H1 (cell line): Measurements from ENCODE around the gene SLC2A4RG. TPM values are rescaled to one million over a fixed set of nuclear protein-coding genes. Genes with fewer than 3 reads are reported as not detected.

Source experiments
- CTCF ChIA-PET: fragments of 300-600 bp; sonication (Branson Sonifier 250); formaldehyde crosslinking; loops from one replicate; lab custom pipeline; 2021; ENCODE audit not compliant: partially characterized antibody; lab: Charles Lee
- POLR2A ChIA-PET: fragments of 300-600 bp; sonication (Branson Sonifier 250); formaldehyde crosslinking; loops from one replicate; lab custom pipeline; 2021; ENCODE audit warnings: inconsistent platforms; ENCODE audit not compliant: partially characterized antibody; lab: Charles Lee
- DNase-seq, 2 experiments: peaks; one replicate each; pipeline versions ENCODE4 v3.0.0 to v3.0.0-alpha.2; 2010 to 2022; ENCODE audit warnings: low spot score in 2 of 2, low read depth in 1 of 2, mixed read lengths in 1 of 2
- FAIRE-seq: peaks from 2 replicates; lab custom pipeline; 2011; peaks lifted over from hg19 to GRCh38; lab: Jason Lieb, UNC
- H2AFZ ChIP-seq: 2 replicates; pipeline ENCODE4 v1.8.1; 2012; ENCODE audit warnings: low read length, inconsistent platforms
- H2AK5ac ChIP-seq: 2 replicates; pipeline ENCODE4 v1.6.1; 2013; ENCODE audit warnings: low read depth, low read length
- H2BK120ac ChIP-seq: replicated peaks from 2 replicates; pipeline ENCODE3; 2013; ENCODE audit warnings: low read depth, low read length, inconsistent platforms
- H2BK12ac ChIP-seq: 2 replicates; pipeline ENCODE4 v1.6.1; 2013; ENCODE audit warnings: low read depth, low read length
- H2BK15ac ChIP-seq: 2 replicates; pipeline ENCODE4 v1.6.1; 2013; ENCODE audit warnings: low read length
- H2BK20ac ChIP-seq: 2 replicates; pipeline ENCODE4 v1.6.1; 2013; ENCODE audit warnings: low read length
- H2BK5ac ChIP-seq: 2 replicates; pipeline ENCODE4 v1.6.1; 2013; ENCODE audit warnings: low read depth, low read length
- H3K14ac ChIP-seq: 2 replicates; pipeline ENCODE4 v1.6.1; 2013; ENCODE audit warnings: inconsistent platforms; ENCODE audit not compliant: insufficient read length
- H3K18ac ChIP-seq: 2 replicates; pipeline ENCODE4 v1.6.1; 2013; ENCODE audit warnings: low read length; ENCODE audit errors: extremely low read depth
- H3K23ac ChIP-seq: 2 replicates; pipeline ENCODE4 v1.6.1; 2013; ENCODE audit warnings: inconsistent platforms; ENCODE audit not compliant: insufficient read length
- H3K23me2 ChIP-seq: 2 replicates; pipeline ENCODE4 v1.6.1; 2013; ENCODE audit warnings: low read depth, low read length
- H3K27ac ChIP-seq: 2 replicates; pipeline ENCODE4 v1.6.1; 2011; ENCODE audit warnings: low read depth, low read length, inconsistent platforms
- H3K27me3 ChIP-seq, 4 experiments: replicated peaks in 1 of 4; 1 replicate in 1 of 4; 2 replicates in 3 of 4; pipeline versions ENCODE4 v1.6.1 to v1.8.1; 2011 to 2013; ENCODE audit warnings: low read length in 3 of 4, mild to moderate bottlenecking in 3 of 4, inconsistent platforms in 2 of 4, mixed read lengths in 2 of 4, moderate library complexity in 1 of 4; ENCODE audit not compliant: control insufficient read depth in 3 of 4, insufficient read depth in 3 of 4; ENCODE audit errors: extremely low read depth in 1 of 4
- H3K36me3 ChIP-seq, 4 experiments: 2 replicates each; pipeline versions ENCODE4 v1.6.1 to v1.8.1; 2011 to 2013; ENCODE audit warnings: mild to moderate bottlenecking in 4 of 4, low read length in 3 of 4, moderate library complexity in 2 of 4, control low read depth in 1 of 4, inconsistent platforms in 1 of 4; ENCODE audit not compliant: insufficient read depth in 4 of 4, control insufficient read depth in 2 of 4
- H3K4ac ChIP-seq: replicated peaks from 2 replicates; pipeline ENCODE3; 2013; ENCODE audit warnings: low read length, low read depth, mixed read lengths, inconsistent platforms; ENCODE audit not compliant: insufficient read length
- H3K4me1 ChIP-seq, 4 experiments: replicated peaks in 1 of 4; 1 replicate in 1 of 4; 2 replicates in 3 of 4; pipeline versions ENCODE4 v1.6.1 to v1.8.1; 2011 to 2013; ENCODE audit warnings: low read length in 3 of 4, inconsistent platforms in 2 of 4, mixed read lengths in 1 of 4; ENCODE audit not compliant: insufficient read depth in 4 of 4, control insufficient read depth in 3 of 4
- H3K4me2 ChIP-seq, 2 experiments: 2 replicates each; pipeline versions ENCODE4 v1.6.1 to v1.8.1; 2011 to 2013; ENCODE audit warnings: low read depth in 2 of 2, low read length in 2 of 2, control low read depth in 1 of 2, inconsistent platforms in 1 of 2, mild to moderate bottlenecking in 1 of 2; ENCODE audit not compliant: insufficient read depth in 1 of 2
- H3K4me3 ChIP-seq, 4 experiments: fragments of 200-600, 300-600 bp in 1 of 4; sonication (generic), shearing (Covaris generic), sonication (Bioruptor Twin) in 1 of 4; 2 replicates each; pipeline versions ENCODE4 v1.5.1 to v1.8.1; 2011 to 2016; ENCODE audit warnings: low read length in 4 of 4, low read depth in 3 of 4, control low read depth in 2 of 4, inconsistent platforms in 2 of 4, mild to moderate bottlenecking in 2 of 4, mixed read lengths in 1 of 4, moderate library complexity in 1 of 4; ENCODE audit not compliant: insufficient read depth in 2 of 4; ENCODE audit errors: extremely low read depth in 1 of 4
- H3K56ac ChIP-seq: replicated peaks from 2 replicates; pipeline ENCODE3; 2013; ENCODE audit warnings: low read depth, mild to moderate bottlenecking, mixed read lengths, low read length, inconsistent platforms; ENCODE audit not compliant: insufficient read length
- H3K79me1 ChIP-seq: 2 replicates; pipeline ENCODE4 v1.6.1; 2013; ENCODE audit warnings: low read depth, low read length, control low read depth
- H3K79me2 ChIP-seq, 2 experiments: 2 replicates each; pipeline versions ENCODE4 v1.6.1 to v1.8.1; 2012 to 2013; ENCODE audit warnings: low read length in 2 of 2, mild to moderate bottlenecking in 2 of 2, inconsistent platforms in 1 of 2; ENCODE audit not compliant: insufficient read depth in 2 of 2, control insufficient read depth in 1 of 2
- H3K9ac ChIP-seq, 4 experiments: replicated peaks in 1 of 4; 1 replicate in 1 of 4; 2 replicates in 3 of 4; pipeline versions ENCODE4 v1.6.1 to v1.8.1; 2011 to 2013; ENCODE audit warnings: low read depth in 3 of 4, low read length in 3 of 4, control low read depth in 2 of 4, mild to moderate bottlenecking in 2 of 4, moderate library complexity in 2 of 4, inconsistent platforms in 1 of 4; ENCODE audit errors: extremely low read depth in 1 of 4
- H3K9me3 ChIP-seq, 2 experiments: 2 replicates each; pipeline versions ENCODE4 v1.6.1 to v1.8.1; 2012 to 2013; ENCODE audit warnings: mild to moderate bottlenecking in 2 of 2, moderate library complexity in 2 of 2, control low read depth in 1 of 2, inconsistent platforms in 1 of 2, low read depth in 1 of 2, low read length in 1 of 2, mixed read lengths in 1 of 2; ENCODE audit not compliant: insufficient read depth in 2 of 2
- H4K20me1 ChIP-seq, 2 experiments: replicated peaks in 1 of 2; 2 replicates each; pipeline versions ENCODE3 to v1.8.1; 2011 to 2013; ENCODE audit warnings: inconsistent platforms in 2 of 2, low read length in 2 of 2, mild to moderate bottlenecking in 1 of 2; ENCODE audit not compliant: insufficient read depth in 2 of 2, control insufficient read depth in 1 of 2
- H4K5ac ChIP-seq: 2 replicates; pipeline ENCODE4 v1.6.1; 2013; ENCODE audit warnings: low read length, low read depth, mixed read lengths, inconsistent platforms; ENCODE audit not compliant: insufficient read length
- H4K8ac ChIP-seq: 2 replicates; pipeline ENCODE4 v1.8.0; 2013; ENCODE audit warnings: mild to moderate bottlenecking, moderate library complexity, low read length, inconsistent platforms; ENCODE audit not compliant: insufficient read depth; ENCODE audit errors: extremely low read depth
- H4K91ac ChIP-seq: replicated peaks from 2 replicates; pipeline ENCODE3; 2013; ENCODE audit warnings: low read length, mixed read lengths, inconsistent platforms; ENCODE audit not compliant: insufficient read length
- CTCF ChIP-seq, 3 experiments: IDR thresholded peaks; 1 replicate in 2 of 3; 2 replicates in 1 of 3; pipeline versions ENCODE4 v1.5.1 to v1.6.1; 2011; ENCODE audit warnings: low read length in 3 of 3, mild to moderate bottlenecking in 3 of 3, inconsistent platforms in 2 of 3, low read depth in 1 of 3, moderate library complexity in 1 of 3; ENCODE audit not compliant: insufficient read depth in 1 of 3; ENCODE audit errors: control extremely low read depth in 1 of 3
- EGR1 ChIP-seq: IDR thresholded peaks from 2 replicates; pipeline ENCODE4 v1.6.1; 2011; ENCODE audit warnings: low read depth, low read length, borderline replicate concordance
- FOSL1 ChIP-seq: IDR thresholded peaks from 2 replicates; pipeline ENCODE4 v1.6.1; 2011; ENCODE audit warnings: mild to moderate bottlenecking, low read depth, low read length, moderate library complexity; ENCODE audit not compliant: insufficient read depth
- MAFK ChIP-seq: IDR thresholded peaks from 2 replicates; pipeline ENCODE4 v1.6.1; 2012; ENCODE audit warnings: low read depth, mild to moderate bottlenecking, improper control_type of control experiment, low read length
- NRF1 ChIP-seq: IDR thresholded peaks from 2 replicates; pipeline ENCODE4 v1.6.1; 2011; ENCODE audit warnings: mild to moderate bottlenecking, low read depth, low read length, improper control_type of control experiment
- RBBP5 ChIP-seq: IDR thresholded peaks from 2 replicates; pipeline ENCODE4 v1.7.1; 2012; ENCODE audit warnings: low read depth, mild to moderate bottlenecking, inconsistent platforms, low read length, moderate library complexity, borderline replicate concordance
- SIX5 ChIP-seq: IDR thresholded peaks from 2 replicates; pipeline ENCODE4 v1.6.1; 2011; ENCODE audit warnings: mild to moderate bottlenecking, low read depth, low read length
- TBP ChIP-seq: IDR thresholded peaks from 2 replicates; pipeline ENCODE4 v1.6.1; 2011; ENCODE audit warnings: low read depth, low read length, improper control_type of control experiment
- WGBS, 2 experiments: shearing (Covaris generic) in 1 of 2; methylation state at CpG; one replicate each; pipeline versions ENCODE4 v1.1.6 to v1.1.7; 2013 to 2015; ENCODE audit warnings: low lambda C conversion rate in 2 of 2, mixed read lengths in 2 of 2, inconsistent platforms in 1 of 2, low coverage in 1 of 2, missing lambda C conversion rate in 1 of 2; ENCODE audit not compliant: insufficient replicate concordance in 2 of 2, insufficient coverage in 1 of 2, insufficient read length in 1 of 2; ENCODE audit errors: extremely low coverage in 1 of 2, missing lambda C conversion rate in 1 of 2; 5-methylcytosine and 5-hydroxymethylcytosine counted together
- polyA plus RNA-seq, 7 experiments: library from polyadenylated mRNA; depleted of rRNA in 3 of 7; stranded (reverse) in 5 of 7; unstranded in 2 of 7; fragments of >200 nt in 5 of 7; fragments of 200-250 nt in 2 of 7; gene quantifications; 1 replicate in 5 of 7; 2 replicates in 1 of 7; 4 replicates in 1 of 7; pipeline versions ENCODE4 v1.2.1 to v1.2.3, GENCODE V29; 2011 to 2013; ENCODE audit warnings: missing spikeins in 2 of 7, mixed read lengths in 2 of 7
- total RNA-seq: library from RNA; stranded (reverse); fragmentation: NEBNext Ultra II Directional; extraction: Animal tissue kit (Norgen Biotek cat#: 25700); gene quantifications from 2 replicates; pipeline ENCODE4 v1.2.1, GENCODE V29; 2021

The SLC2A4RG gene
- total and polyA plus RNA-seq, 2 of the 8 experiments (the other 6 are each of a cell fraction or from before 2014, with no cell fraction given) = 15.9 to 29.1 TPM

- CTCF ChIA-PET = interaction anchor here (0.7 to 4.5 kb wide), 4 partner anchors 8 to 232 kb away, joined by 3 to 29 read pairs (median 4); no protein-coding TSS in a partner anchor
- FAIRE-seq (no peak), DNase-seq (no peak)
- Histone ChIP-seq H2AK5ac (no peak overlapping the region), H3K9me3 (no peaks in the 10 kb centered on the region), H3K4me1 (no peaks in the 10 kb centered on the region), H3K9ac (no peak overlapping the region), H3K79me1 (peaks cover 2% of the 10 kb centered on the region; the same call in 1 of the 2 replicates), H2BK15ac (no peak overlapping the region), H3K18ac (no peak overlapping the region), H3K14ac (no peak overlapping the region), H3K4me3 (no peak overlapping the region), H3K56ac (no peak overlapping the region), H2BK5ac (no peak overlapping the region), H3K23ac (no peak overlapping the region), H3K27ac (no peak overlapping the region), H3K36me3 (peaks cover 0 to 4% (median 1%) of the 10 kb centered on the region in 4 experiments; a peak in 2 of 8 replicates), H2BK12ac (no peak overlapping the region), H3K79me2 (no peaks in the 10 kb centered on the region), H3K4me2 (no peak overlapping the region), H3K23me2 (no peaks in the 10 kb centered on the region; the same call in 1 of the 2 replicates), H4K8ac (no peak overlapping the region), H2AFZ (no peak overlapping the region), H3K4ac (no peak overlapping the region), H4K20me1 (peaks cover 0 to 2% of the 10 kb centered on the region in 2 experiments), H3K27me3 (no peaks in the 10 kb centered on the region), H4K5ac (no peak overlapping the region), H2BK20ac (no peak overlapping the region), H2BK120ac (no peak overlapping the region), H4K91ac (no peak overlapping the region)
- POLR2A ChIA-PET = interaction anchor here (0.6 kb wide), 2 partner anchors 24 to 206 kb away, joined by 3 read pairs; no protein-coding TSS in a partner anchor
- WGBS, 2 experiments = 89% methylated on average over 7 of the region's 7 CpGs; no CpG with 5 or more reads in 1 of the 2 experiments
- TF ChIP-seq EGR1 = no peak
- TF ChIP-seq FOSL1 = no peak
- no peak for TF ChIP-seq NRF1
- no peak for TF ChIP-seq MAFK
- TF ChIP-seq TBP = no peak
- no peak for TF ChIP-seq SIX5
- TF ChIP-seq CTCF (IDR thresholded peaks at IDR 0.05; ENCODE audit: control extremely low read depth in 1 of 3, insufficient read depth in 1 of 3, low read depth in 1 of 3, low read length in 3 of 3) = no peak
- TF ChIP-seq RBBP5 = no peak
Measured at GRCh38 chr20:63767886-63768285, 28.3 kb downstream of the SLC2A4RG start.
